Measurements from ENCODE around the gene CDK19. TPM values are rescaled to one million over a fixed set of nuclear protein-coding genes. Genes with fewer than 3 reads are reported as not detected.
A peak's percentile ranks its signal among the peaks of the same experiment; 100 is the strongest.

Gene CDK19
- total RNA-seq, 1 donor from 2014 or later = 21.8 TPM

DNA sequence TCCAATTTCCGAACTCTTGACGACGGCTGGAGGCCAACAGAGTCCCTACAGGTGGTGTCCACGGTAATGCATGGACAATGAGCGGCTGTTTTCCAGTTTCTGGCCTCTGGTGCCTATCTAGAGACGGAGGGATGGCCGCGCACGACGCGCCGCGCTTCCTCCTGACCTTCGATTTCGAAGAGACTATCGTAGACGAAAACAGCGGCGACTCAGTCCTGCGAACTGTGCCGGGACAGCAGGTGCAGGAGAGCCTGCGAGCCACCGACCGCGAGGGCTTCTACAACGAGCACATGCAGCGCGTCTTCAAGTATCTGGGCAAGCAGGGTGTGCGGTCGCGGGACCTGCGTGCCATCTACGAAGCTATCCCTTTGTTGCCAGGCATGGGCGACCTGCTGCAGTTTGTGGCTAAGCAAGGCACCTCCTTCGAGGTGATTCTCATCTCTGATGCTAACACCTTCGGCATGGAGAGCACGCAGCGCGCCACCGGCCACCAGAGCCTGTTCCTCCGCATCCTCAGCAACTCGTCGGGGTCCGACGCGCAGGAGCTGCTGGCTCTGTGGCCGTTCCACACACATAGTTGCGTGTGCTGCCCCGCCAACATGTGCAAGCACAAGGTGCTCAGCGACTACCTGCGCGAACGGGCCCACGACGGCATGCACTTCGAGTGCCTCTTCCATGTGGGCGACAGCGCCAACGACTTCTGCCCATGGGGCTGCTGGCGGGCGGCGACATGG lies 169.4 kb downstream of the CDK19 start:
- FAIRE-seq = no peak
- Mint-ChIP-seq H3K4me1 (ENCODE audit: low read depth, unreplicated experiment) (no peaks in the 10 kb centered on the region), H3K4me3 (ENCODE audit: unreplicated experiment) (no peak overlapping the region), H3K9me3 (ENCODE audit: unreplicated experiment) (no peaks in the 10 kb centered on the region), H3K27ac (ENCODE audit: unreplicated experiment) (no peak overlapping the region), H3K36me3 (ENCODE audit: low read depth, unreplicated experiment) (peaks cover 8% of the 10 kb centered on the region), H3K27me3 (ENCODE audit: low read depth, unreplicated experiment) (no peaks in the 10 kb centered on the region)
- Histone ChIP-seq H3K79me2 (ENCODE audit: insufficient read depth, low read length) (no peaks in the 10 kb centered on the region), H3K4me2 (ENCODE audit: low read length) (no peak overlapping the region), H3K4me1 (ENCODE audit: insufficient read depth, low read length) (no peaks in the 10 kb centered on the region), H3K9ac (ENCODE audit: low read length) (no peak overlapping the region), H3K9me3 (ENCODE audit: insufficient read depth, low read depth, low read length) (no peaks in the 10 kb centered on the region), H3K36me3 (ENCODE audit: insufficient read depth, low read length) (no peaks in the 10 kb centered on the region), H3K4me3 (ENCODE audit: insufficient read depth, low read depth, low read length) (no peak overlapping the region), H2AFZ (ENCODE audit: low read depth, low read length) (no peak overlapping the region), H3K27ac (ENCODE audit: low read depth, low read length) (no peak overlapping the region), H4K20me1 (ENCODE audit: insufficient read depth, low read length) (no peaks in the 10 kb centered on the region), H3K27me3 (ENCODE audit: insufficient read depth, low read length) (no peaks in the 10 kb centered on the region)
- no peak for TF ChIP-seq EZH2 (IDR thresholded peaks at IDR 0.05; ENCODE audit: insufficient read depth, low read length)
- TF ChIP-seq, protein P1, sequence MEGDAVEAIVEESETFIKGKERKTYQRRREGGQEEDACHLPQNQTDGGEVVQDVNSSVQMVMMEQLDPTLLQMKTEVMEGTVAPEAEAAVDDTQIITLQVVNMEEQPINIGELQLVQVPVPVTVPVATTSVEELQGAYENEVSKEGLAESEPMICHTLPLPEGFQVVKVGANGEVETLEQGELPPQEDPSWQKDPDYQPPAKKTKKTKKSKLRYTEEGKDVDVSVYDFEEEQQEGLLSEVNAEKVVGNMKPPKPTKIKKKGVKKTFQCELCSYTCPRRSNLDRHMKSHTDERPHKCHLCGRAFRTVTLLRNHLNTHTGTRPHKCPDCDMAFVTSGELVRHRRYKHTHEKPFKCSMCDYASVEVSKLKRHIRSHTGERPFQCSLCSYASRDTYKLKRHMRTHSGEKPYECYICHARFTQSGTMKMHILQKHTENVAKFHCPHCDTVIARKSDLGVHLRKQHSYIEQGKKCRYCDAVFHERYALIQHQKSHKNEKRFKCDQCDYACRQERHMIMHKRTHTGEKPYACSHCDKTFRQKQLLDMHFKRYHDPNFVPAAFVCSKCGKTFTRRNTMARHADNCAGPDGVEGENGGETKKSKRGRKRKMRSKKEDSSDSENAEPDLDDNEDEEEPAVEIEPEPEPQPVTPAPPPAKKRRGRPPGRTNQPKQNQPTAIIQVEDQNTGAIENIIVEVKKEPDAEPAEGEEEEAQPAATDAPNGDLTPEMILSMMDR (IDR thresholded peaks at IDR 0.05; ENCODE audit: insufficient read depth, low read depth, low read length) = no peak
- DNase-seq (ENCODE audit: low read depth) = no peak

DNA sequence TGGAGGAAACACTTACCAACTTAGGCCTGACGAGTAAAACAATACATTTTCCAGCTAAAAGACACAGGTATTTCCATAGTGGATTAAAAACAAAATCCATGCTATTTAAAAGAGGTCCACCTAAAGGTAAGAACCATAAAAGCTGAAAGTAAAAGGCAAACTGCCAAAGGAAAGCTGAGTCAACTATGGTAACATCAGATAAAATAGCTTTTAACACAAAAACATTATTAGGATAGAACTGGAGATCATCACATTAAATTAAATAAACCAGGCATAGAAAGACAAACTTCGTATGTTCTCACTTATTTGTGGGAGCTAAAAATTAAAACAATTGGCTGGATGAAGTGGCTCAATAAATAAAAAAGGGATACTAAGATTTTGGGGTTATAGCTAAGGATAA lies 172.1 kb downstream of the CDK19 start:
- Histone ChIP-seq H3K27me3 (ENCODE audit: insufficient read depth, low read length) (no peaks in the 10 kb centered on the region), H3K36me3 (ENCODE audit: insufficient read depth, low read length) (no peaks in the 10 kb centered on the region), H3K9ac (ENCODE audit: low read length) (no peak overlapping the region), H3K4me2 (ENCODE audit: low read length) (no peak overlapping the region), H3K4me3 (ENCODE audit: insufficient read depth, low read depth, low read length) (no peak overlapping the region), H4K20me1 (ENCODE audit: insufficient read depth, low read length) (no peaks in the 10 kb centered on the region), H3K4me1 (ENCODE audit: insufficient read depth, low read length) (no peaks in the 10 kb centered on the region), H3K9me3 (ENCODE audit: insufficient read depth, low read depth, low read length) (no peaks in the 10 kb centered on the region), H3K79me2 (ENCODE audit: insufficient read depth, low read length) (no peaks in the 10 kb centered on the region), H2AFZ (ENCODE audit: low read depth, low read length) (no peak overlapping the region), H3K27ac (ENCODE audit: low read depth, low read length) (no peak overlapping the region)
- H3K9me3 Mint-ChIP-seq (ENCODE audit: unreplicated experiment) = no peaks in the 10 kb centered on the region
- DNase-seq (ENCODE audit: low read depth) = peak; percentile 34
- no peak overlapping the region for H3K27ac Mint-ChIP-seq (ENCODE audit: unreplicated experiment)
- TF ChIP-seq, protein P1 (IDR thresholded peaks at IDR 0.05; ENCODE audit: insufficient read depth, low read depth, low read length) = no peak
- TF ChIP-seq EZH2 (IDR thresholded peaks at IDR 0.05; ENCODE audit: insufficient read depth, low read length) = no peak
- FAIRE-seq = no peak
- H3K4me1 Mint-ChIP-seq (ENCODE audit: low read depth, unreplicated experiment) = no peaks in the 10 kb centered on the region
- no peaks in the 10 kb centered on the region for H3K27me3 Mint-ChIP-seq (ENCODE audit: low read depth, unreplicated experiment)
- no peak overlapping the region for H3K4me3 Mint-ChIP-seq (ENCODE audit: unreplicated experiment)
- peaks cover 10% of the 10 kb centered on the region for H3K36me3 Mint-ChIP-seq (ENCODE audit: low read depth, unreplicated experiment)

DNA sequence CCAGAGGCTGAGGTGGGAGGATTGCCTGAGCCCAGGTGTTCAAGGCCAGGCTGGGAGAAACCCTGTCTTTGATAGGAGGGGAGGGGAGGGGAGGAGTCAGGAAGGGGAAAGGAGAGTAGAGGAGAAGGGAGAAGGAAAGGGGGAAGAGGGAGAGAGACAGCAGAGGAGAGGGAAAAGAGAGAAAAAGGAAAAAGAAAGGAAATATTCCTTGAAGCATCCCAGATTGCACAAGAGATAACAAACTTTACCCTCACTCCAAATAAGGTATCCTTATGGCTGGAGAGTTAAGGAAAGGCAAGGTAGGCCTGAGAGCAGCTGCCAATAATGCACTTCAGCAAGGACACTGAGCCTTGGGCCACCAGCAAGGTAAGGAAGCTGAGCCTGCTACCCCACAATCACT lies 172.6 kb downstream of the CDK19 start:
- FAIRE-seq (no peak), DNase-seq (ENCODE audit: low read depth) (no peak)
- Histone ChIP-seq H3K9me3 (ENCODE audit: insufficient read depth, low read depth, low read length) (no peaks in the 10 kb centered on the region), H3K27me3 (ENCODE audit: insufficient read depth, low read length) (no peaks in the 10 kb centered on the region), H3K9ac (ENCODE audit: low read length) (no peak overlapping the region), H2AFZ (ENCODE audit: low read depth, low read length) (no peak overlapping the region), H3K4me3 (ENCODE audit: insufficient read depth, low read depth, low read length) (no peak overlapping the region), H3K4me2 (ENCODE audit: low read length) (no peak overlapping the region), H3K4me1 (ENCODE audit: insufficient read depth, low read length) (no peaks in the 10 kb centered on the region), H3K79me2 (ENCODE audit: insufficient read depth, low read length) (no peaks in the 10 kb centered on the region), H4K20me1 (ENCODE audit: insufficient read depth, low read length) (no peaks in the 10 kb centered on the region), H3K36me3 (ENCODE audit: insufficient read depth, low read length) (no peaks in the 10 kb centered on the region), H3K27ac (ENCODE audit: low read depth, low read length) (no peak overlapping the region)
- TF ChIP-seq, protein P1 (IDR thresholded peaks at IDR 0.05; ENCODE audit: insufficient read depth, low read depth, low read length) = no peak
- no peak for TF ChIP-seq EZH2 (IDR thresholded peaks at IDR 0.05; ENCODE audit: insufficient read depth, low read length)
- Mint-ChIP-seq H3K36me3 (ENCODE audit: low read depth, unreplicated experiment) (peaks cover 10% of the 10 kb centered on the region), H3K27ac (ENCODE audit: unreplicated experiment) (no peak overlapping the region), H3K4me3 (ENCODE audit: unreplicated experiment) (no peak overlapping the region), H3K4me1 (ENCODE audit: low read depth, unreplicated experiment) (no peaks in the 10 kb centered on the region), H3K9me3 (ENCODE audit: unreplicated experiment) (no peaks in the 10 kb centered on the region), H3K27me3 (ENCODE audit: low read depth, unreplicated experiment) (no peaks in the 10 kb centered on the region)

All from astrocyte (in vitro differentiated cells and primary cell).